WTC11 (cell line): ENCODE measurements around the gene PPCDC. TPM values are rescaled to one million over a fixed set of nuclear protein-coding genes. Genes with fewer than 3 reads are reported as not detected.

ENCODE experiments used
- ATAC-seq: fragments of 200-7000 bp; cut with Tn5 transposase; 2 replicates; pipeline ENCODE4 v1.10.0; 2021; ENCODE audit warnings: mild to moderate bottlenecking, moderate library complexity
- CTCF ChIA-PET: fragments of 300-600 bp; sonication (Branson Sonifier 250); formaldehyde crosslinking; loops from one replicate; lab custom pipeline; 2021; ENCODE audit warnings: antibody characterized with exemption; lab: Charles Lee
- POLR2A ChIA-PET: fragments of 350-600 bp; sonication (Branson Sonifier 250); formaldehyde crosslinking; loops from one replicate; lab custom pipeline; 2021; ENCODE audit warnings: antibody characterized with exemption; lab: Charles Lee
- DNase-seq: peaks from one replicate; pipeline ENCODE4 v3.0.0; 2021; ENCODE audit warnings: low spot score
- H3K27ac Mint-ChIP-seq: 2 replicates; pipeline ENCODE4 v1.8.0; 2021; ENCODE audit warnings: mixed read lengths
- H3K27me3 Mint-ChIP-seq: 2 replicates; pipeline ENCODE4 v1.8.0; 2021; ENCODE audit warnings: low read depth, mild to moderate bottlenecking, moderate library complexity, mixed read lengths
- H3K36me3 Mint-ChIP-seq: 2 replicates; pipeline ENCODE4 v1.8.0; 2021; ENCODE audit warnings: mixed read lengths
- H3K4me1 Mint-ChIP-seq: 2 replicates; pipeline ENCODE4 v1.8.0; 2022; ENCODE audit warnings: mixed read lengths
- H3K4me3 Mint-ChIP-seq: 2 replicates; pipeline ENCODE4 v1.8.0; 2021; ENCODE audit warnings: mild to moderate bottlenecking, moderate library complexity, mixed read lengths
- H3K9me3 Mint-ChIP-seq: 2 replicates; pipeline ENCODE4 v1.8.0; 2021; ENCODE audit warnings: mixed read lengths
- ESRRA ChIP-seq: sonication (generic); formaldehyde crosslinking; IDR thresholded peaks from 2 replicates; pipeline ENCODE4 v1.8.1; 2022; ENCODE audit warnings: mild to moderate bottlenecking, missing genetic modification reagents, borderline replicate concordance
- FOXJ3 ChIP-seq: sonication (generic); formaldehyde crosslinking; IDR thresholded peaks from 2 replicates; pipeline ENCODE4 v1.9.0; 2021; ENCODE audit warnings: missing genetic modification reagents, mild to moderate bottlenecking, borderline replicate concordance
- FOXP1 ChIP-seq: sonication (generic); formaldehyde crosslinking; IDR thresholded peaks from 2 replicates; pipeline ENCODE4 v1.8.0; 2022; ENCODE audit warnings: missing genetic modification reagents, mild to moderate bottlenecking, moderate library complexity, borderline replicate concordance
- GABPB1 ChIP-seq: sonication (generic); formaldehyde crosslinking; IDR thresholded peaks from 2 replicates; pipeline ENCODE4 v1.8.1; 2023; ENCODE audit warnings: mild to moderate bottlenecking, missing genetic modification reagents
- HMGA2 ChIP-seq: fragments of 250-450 bp; sonication (Bioruptor Pico); IDR thresholded peaks from 2 replicates; pipeline ENCODE4 v1.4.0; 2021; ENCODE audit warnings: mild to moderate bottlenecking, moderate library complexity
- JAZF1 ChIP-seq: fragments of 250-450 bp; sonication (Bioruptor Pico); IDR thresholded peaks from 2 replicates; pipeline ENCODE4 v1.9.0; 2021; ENCODE audit warnings: moderate library complexity, mild to moderate bottlenecking, inconsistent platforms
- MXD4 ChIP-seq: fragments of 250-450 bp; sonication (Bioruptor Pico); IDR thresholded peaks from 2 replicates; pipeline ENCODE4 v1.8.0; 2021; ENCODE audit warnings: mild to moderate bottlenecking, moderate library complexity, borderline replicate concordance
- NFATC4 ChIP-seq: fragments of 250-450 bp; sonication (Bioruptor Pico); IDR thresholded peaks from 2 replicates; pipeline ENCODE4 v1.9.0; 2021; ENCODE audit warnings: mild to moderate bottlenecking
- NFE2L1 ChIP-seq: sonication (generic); formaldehyde crosslinking; IDR thresholded peaks from 2 replicates; pipeline ENCODE4 v1.8.1; 2023; ENCODE audit warnings: missing genetic modification reagents
- RORB ChIP-seq: fragments of 250-450 bp; sonication (Bioruptor Pico); IDR thresholded peaks from 2 replicates; pipeline ENCODE4 v1.9.0; 2021; ENCODE audit warnings: mild to moderate bottlenecking
- SOX15 ChIP-seq: fragments of 250-450 bp; sonication (Bioruptor Pico); IDR thresholded peaks from 2 replicates; pipeline ENCODE4 v1.9.0; 2021; ENCODE audit warnings: mild to moderate bottlenecking
- TEAD4 ChIP-seq: sonication (generic); formaldehyde crosslinking; IDR thresholded peaks from 2 replicates; pipeline ENCODE4 v1.8.0; 2022; ENCODE audit warnings: mild to moderate bottlenecking, missing genetic modification reagents
- ZNF317 ChIP-seq: sonication (generic); formaldehyde crosslinking; IDR thresholded peaks from 2 replicates; pipeline ENCODE4 v1.8.1; 2023; ENCODE audit warnings: low read depth, mild to moderate bottlenecking, moderate library complexity, missing genetic modification reagents, borderline replicate concordance
- ZNF423 ChIP-seq: fragments of 250-450 bp; sonication (Bioruptor Pico); IDR thresholded peaks from 2 replicates; pipeline ENCODE4 v2.1.2; 2022; ENCODE audit warnings: mild to moderate bottlenecking, moderate library complexity
- ZNF671 ChIP-seq: fragments of 250-450 bp; sonication (Bioruptor Pico); IDR thresholded peaks from 2 replicates; pipeline ENCODE4 v1.8.0; 2021; ENCODE audit warnings: mild to moderate bottlenecking
- total RNA-seq: library from RNA; stranded (reverse); gene quantifications from 3 replicates; pipeline ENCODE4 v1.2.3, GENCODE V29; 2021
- TF ChIP-seq, protein P1 (sequence below): sonication (generic); formaldehyde crosslinking; IDR thresholded peaks from 2 replicates; pipeline ENCODE4 v1.8.1; 2022; ENCODE audit warnings: mild to moderate bottlenecking, missing genetic modification reagents, moderate library complexity, borderline replicate concordance
- TF ChIP-seq, protein P2 (sequence below): sonication (generic); formaldehyde crosslinking; IDR thresholded peaks from 2 replicates; pipeline ENCODE4 v1.8.0; 2022; ENCODE audit warnings: mild to moderate bottlenecking, missing genetic modification reagents
- TF ChIP-seq, protein P3 (sequence below): sonication (generic); formaldehyde crosslinking; IDR thresholded peaks from 2 replicates; pipeline ENCODE4 v1.8.0; 2022; ENCODE audit warnings: mild to moderate bottlenecking, missing genetic modification reagents
- TF ChIP-seq, protein P4 (sequence below): sonication (generic); formaldehyde crosslinking; IDR thresholded peaks from 2 replicates; pipeline ENCODE4 v1.8.1; 2022; ENCODE audit warnings: low read depth, missing genetic modification reagents, borderline replicate concordance
- TF ChIP-seq, protein P5 (sequence below): sonication (generic); formaldehyde crosslinking; IDR thresholded peaks from 2 replicates; pipeline ENCODE4 v1.8.1; 2023; ENCODE audit warnings: mild to moderate bottlenecking, missing genetic modification reagents
- TF ChIP-seq, protein P6 (sequence below): fragments of 250-450 bp; sonication (Bioruptor Pico); conservative IDR thresholded peaks from 2 replicates; pipeline ENCODE4 v1.9.0; 2021; ENCODE audit warnings: mild to moderate bottlenecking
- TF ChIP-seq, protein P7 (sequence below): sonication (generic); formaldehyde crosslinking; IDR thresholded peaks from 2 replicates; pipeline ENCODE4 v1.8.1; 2023; ENCODE audit warnings: mild to moderate bottlenecking, missing genetic modification reagents

The PPCDC gene
- total RNA-seq, 1 experiment from 2014 or later: 30.1 TPM

DNA sequence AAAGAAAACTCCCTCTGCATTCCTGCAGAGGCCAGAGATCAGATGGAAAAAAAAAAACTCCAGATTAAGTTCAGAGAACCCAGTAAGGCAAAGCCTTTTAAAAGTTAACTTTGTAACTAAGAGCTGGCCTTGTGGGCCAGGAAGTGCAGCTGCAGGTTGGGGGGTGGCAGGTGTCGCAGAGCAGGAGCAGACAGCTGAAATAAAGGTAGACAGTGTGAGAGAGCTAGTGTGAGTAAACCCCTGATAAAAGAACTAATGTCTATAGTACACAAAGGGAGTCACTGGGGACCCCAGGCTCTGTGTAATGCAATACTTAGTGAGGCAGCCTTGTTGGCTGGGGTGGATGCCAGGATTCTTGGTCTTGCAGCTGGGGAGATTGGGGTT, 42.1 kb downstream of the PPCDC start (continued):
- TF ChIP-seq, protein P1, sequence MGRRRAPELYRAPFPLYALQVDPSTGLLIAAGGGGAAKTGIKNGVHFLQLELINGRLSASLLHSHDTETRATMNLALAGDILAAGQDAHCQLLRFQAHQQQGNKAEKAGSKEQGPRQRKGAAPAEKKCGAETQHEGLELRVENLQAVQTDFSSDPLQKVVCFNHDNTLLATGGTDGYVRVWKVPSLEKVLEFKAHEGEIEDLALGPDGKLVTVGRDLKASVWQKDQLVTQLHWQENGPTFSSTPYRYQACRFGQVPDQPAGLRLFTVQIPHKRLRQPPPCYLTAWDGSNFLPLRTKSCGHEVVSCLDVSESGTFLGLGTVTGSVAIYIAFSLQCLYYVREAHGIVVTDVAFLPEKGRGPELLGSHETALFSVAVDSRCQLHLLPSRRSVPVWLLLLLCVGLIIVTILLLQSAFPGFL (CRISPR knock-in tag): no peak
- TF ChIP-seq, protein P2, sequence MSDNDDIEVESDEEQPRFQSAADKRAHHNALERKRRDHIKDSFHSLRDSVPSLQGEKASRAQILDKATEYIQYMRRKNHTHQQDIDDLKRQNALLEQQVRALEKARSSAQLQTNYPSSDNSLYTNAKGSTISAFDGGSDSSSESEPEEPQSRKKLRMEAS (CRISPR knock-in tag): no peak
- TF ChIP-seq, protein P3, sequence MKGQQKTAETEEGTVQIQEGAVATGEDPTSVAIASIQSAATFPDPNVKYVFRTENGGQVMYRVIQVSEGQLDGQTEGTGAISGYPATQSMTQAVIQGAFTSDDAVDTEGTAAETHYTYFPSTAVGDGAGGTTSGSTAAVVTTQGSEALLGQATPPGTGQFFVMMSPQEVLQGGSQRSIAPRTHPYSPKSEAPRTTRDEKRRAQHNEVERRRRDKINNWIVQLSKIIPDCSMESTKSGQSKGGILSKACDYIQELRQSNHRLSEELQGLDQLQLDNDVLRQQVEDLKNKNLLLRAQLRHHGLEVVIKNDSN (CRISPR knock-in tag): no peak
- TF ChIP-seq, protein P4, sequence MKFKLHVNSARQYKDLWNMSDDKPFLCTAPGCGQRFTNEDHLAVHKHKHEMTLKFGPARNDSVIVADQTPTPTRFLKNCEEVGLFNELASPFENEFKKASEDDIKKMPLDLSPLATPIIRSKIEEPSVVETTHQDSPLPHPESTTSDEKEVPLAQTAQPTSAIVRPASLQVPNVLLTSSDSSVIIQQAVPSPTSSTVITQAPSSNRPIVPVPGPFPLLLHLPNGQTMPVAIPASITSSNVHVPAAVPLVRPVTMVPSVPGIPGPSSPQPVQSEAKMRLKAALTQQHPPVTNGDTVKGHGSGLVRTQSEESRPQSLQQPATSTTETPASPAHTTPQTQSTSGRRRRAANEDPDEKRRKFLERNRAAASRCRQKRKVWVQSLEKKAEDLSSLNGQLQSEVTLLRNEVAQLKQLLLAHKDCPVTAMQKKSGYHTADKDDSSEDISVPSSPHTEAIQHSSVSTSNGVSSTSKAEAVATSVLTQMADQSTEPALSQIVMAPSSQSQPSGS: no peak

DNA sequence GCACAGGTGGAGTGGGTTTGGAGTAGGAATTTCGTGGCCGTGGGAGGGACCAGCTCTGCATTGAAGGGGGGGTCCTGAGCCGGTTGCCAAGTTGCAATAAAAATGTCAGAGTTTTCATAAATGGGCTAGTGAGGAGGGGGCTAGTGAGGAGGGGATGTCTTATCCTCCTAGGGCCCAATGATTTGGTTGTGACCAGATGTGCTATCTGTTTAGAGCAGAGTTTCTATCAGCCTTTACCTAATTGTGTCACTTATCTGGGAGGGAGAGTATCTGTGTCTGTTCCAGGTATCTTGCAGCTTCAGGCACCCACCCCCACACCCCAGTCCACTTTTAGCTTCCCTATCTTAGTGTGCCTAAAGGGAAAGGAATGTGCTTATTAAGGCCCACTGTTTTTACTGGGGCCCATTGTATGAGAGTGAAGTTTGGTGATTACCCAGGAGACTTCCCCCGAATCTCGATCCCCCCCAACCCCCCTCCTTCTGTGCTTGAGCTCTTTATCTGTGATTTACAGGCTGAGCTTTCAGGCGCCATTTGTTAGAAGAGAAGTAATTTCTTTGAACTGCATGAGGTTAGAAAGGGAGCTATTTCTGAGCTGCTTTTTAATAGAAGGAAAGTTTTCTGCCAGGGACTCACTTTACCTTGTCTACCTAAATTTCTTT, 42.6 kb downstream of the PPCDC start:
- TF ChIP-seq NFE2L1 (CRISPR knock-in tag) (no peak), NFATC4 (CRISPR knock-in tag) (no peak), FOXJ3 (CRISPR knock-in tag) (no peak), ZNF317 (CRISPR knock-in tag) (no peak), FOXP1 (CRISPR knock-in tag) (no peak), JAZF1 (no peak)
- ChIA-PET CTCF (interaction anchor here (0.6 to 1.2 kb wide), 4 partner anchors 37 to 1018 kb away, joined by 3 to 10 read pairs (median 4); no protein-coding TSS in a partner anchor), POLR2A (interaction anchor here (0.6 to 0.7 kb wide), 2 partner anchors 109 to 157 kb away, joined by 3 to 11 read pairs; partner anchors contain the start of gene RPP25)
- H3K4me3 Mint-ChIP-seq: no peak overlapping the region
- H3K4me1 Mint-ChIP-seq: peaks cover 19% of the 10 kb centered on the region
- no peak overlapping the region for H3K27ac Mint-ChIP-seq
- no peak for ATAC-seq
- H3K9me3 Mint-ChIP-seq: peaks cover 9% of the 10 kb centered on the region
- peaks cover 7% of the 10 kb centered on the region for H3K36me3 Mint-ChIP-seq
- H3K27me3 Mint-ChIP-seq: peaks cover 16% of the 10 kb centered on the region
- no peak for DNase-seq

DNA sequence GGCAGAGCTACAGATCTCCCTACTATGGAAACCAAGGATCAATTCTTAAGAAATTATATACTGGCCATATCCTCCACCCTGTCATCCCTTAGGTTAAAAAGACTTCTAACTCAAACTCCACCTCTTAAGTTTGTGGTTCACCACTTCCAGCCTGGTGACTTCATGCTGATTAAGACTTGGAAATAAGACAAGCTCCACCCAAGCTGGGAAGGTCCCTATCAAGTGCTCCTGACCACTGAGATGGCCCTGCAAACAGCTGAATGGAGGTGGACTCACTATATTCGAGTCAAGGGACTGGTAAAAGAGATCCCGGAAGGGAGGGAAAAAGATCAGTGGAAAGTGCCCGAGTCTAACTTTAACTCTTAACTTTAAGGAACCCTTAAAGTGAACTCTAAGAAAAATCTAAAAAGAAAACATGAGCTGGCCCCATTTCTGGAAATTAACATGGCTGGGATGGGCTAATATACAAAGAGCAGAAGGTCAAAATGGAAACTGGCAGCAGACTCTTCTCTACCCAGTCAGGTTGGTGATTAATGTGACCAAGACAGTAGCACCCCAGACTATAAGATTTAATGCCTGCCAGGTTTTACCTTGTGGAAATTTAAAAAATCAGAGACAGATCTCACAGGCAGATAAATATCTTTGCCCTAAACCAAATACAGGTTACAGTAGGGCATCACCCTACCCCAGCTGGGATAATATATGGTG, 43.9 kb downstream of the PPCDC start:
- ChIA-PET CTCF (interaction anchor here (0.6 kb wide), 1 partner anchor 135 kb away, joined by 3 read pairs; the partner anchor contains the start of gene C15orf39), POLR2A (interaction anchor here (1.5 kb wide), 1 partner anchor 90 kb away, joined by 3 read pairs; no protein-coding TSS in a partner anchor)
- H3K4me1 Mint-ChIP-seq: peaks cover 19% of the 10 kb centered on the region
- no peak for TF ChIP-seq ZNF671 (CRISPR knock-in tag)
- TF ChIP-seq, protein P5, sequence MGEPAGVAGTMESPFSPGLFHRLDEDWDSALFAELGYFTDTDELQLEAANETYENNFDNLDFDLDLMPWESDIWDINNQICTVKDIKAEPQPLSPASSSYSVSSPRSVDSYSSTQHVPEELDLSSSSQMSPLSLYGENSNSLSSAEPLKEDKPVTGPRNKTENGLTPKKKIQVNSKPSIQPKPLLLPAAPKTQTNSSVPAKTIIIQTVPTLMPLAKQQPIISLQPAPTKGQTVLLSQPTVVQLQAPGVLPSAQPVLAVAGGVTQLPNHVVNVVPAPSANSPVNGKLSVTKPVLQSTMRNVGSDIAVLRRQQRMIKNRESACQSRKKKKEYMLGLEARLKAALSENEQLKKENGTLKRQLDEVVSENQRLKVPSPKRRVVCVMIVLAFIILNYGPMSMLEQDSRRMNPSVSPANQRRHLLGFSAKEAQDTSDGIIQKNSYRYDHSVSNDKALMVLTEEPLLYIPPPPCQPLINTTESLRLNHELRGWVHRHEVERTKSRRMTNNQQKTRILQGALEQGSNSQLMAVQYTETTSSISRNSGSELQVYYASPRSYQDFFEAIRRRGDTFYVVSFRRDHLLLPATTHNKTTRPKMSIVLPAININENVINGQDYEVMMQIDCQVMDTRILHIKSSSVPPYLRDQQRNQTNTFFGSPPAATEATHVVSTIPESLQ (CRISPR knock-in tag): no peak
- TF ChIP-seq, protein P6, sequence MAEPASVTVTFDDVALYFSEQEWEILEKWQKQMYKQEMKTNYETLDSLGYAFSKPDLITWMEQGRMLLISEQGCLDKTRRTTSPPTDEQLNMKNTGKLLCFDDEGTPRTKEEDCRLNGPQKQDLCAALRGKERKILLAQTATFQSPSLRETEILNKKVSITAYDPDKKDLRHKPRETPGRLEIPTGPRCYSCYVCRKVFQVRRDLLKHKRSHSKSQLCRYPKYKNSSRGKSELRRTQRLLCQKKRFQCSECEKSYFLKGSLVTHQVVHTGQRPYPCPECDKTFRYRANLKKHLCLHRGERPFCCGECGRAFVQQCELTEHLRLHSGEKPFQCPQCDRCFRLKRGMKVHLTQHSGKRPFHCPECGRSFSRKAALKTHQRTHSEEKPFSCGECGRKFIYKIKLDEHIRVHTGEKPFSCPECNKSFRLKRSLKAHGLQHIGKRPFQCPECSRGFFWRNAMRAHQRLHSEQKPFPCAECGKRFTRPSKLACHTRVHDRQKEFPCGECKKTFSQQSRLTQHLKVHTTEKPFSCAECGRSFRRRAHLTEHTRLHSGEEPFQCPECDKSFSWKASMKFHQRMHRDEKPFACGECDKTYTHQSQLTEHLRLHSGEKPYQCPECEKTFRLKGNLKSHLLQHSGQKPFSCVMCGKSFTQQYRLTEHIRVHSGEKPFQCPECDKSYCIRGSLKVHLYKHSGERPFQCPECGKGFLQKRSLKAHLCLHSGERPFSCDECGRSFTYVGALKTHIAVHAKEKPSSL (CRISPR knock-in tag): no peak
- TF ChIP-seq JAZF1: no peak
- no peak for TF ChIP-seq HMGA2 (CRISPR knock-in tag)
- no peak for TF ChIP-seq GABPB1 (CRISPR knock-in tag)
- no peak for TF ChIP-seq ZNF423
- TF ChIP-seq TEAD4 (CRISPR knock-in tag): no peak
- TF ChIP-seq, protein P7, sequence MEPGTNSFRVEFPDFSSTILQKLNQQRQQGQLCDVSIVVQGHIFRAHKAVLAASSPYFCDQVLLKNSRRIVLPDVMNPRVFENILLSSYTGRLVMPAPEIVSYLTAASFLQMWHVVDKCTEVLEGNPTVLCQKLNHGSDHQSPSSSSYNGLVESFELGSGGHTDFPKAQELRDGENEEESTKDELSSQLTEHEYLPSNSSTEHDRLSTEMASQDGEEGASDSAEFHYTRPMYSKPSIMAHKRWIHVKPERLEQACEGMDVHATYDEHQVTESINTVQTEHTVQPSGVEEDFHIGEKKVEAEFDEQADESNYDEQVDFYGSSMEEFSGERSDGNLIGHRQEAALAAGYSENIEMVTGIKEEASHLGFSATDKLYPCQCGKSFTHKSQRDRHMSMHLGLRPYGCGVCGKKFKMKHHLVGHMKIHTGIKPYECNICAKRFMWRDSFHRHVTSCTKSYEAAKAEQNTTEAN (CRISPR knock-in tag): no peak
- TF ChIP-seq RORB (CRISPR knock-in tag): no peak
- no peak for TF ChIP-seq MXD4 (CRISPR knock-in tag)
- no peak for TF ChIP-seq SOX15 (CRISPR knock-in tag)
- TF ChIP-seq ESRRA (CRISPR knock-in tag): no peak

More for the DNA sequence above, 43.9 kb downstream of the PPCDC start:
- DNase-seq (no peak), ATAC-seq (no peak)
- Mint-ChIP-seq H3K9me3 (peaks cover 9% of the 10 kb centered on the region), H3K36me3 (peaks cover 7% of the 10 kb centered on the region), H3K27ac (no peak overlapping the region), H3K27me3 (peaks cover 24% of the 10 kb centered on the region), H3K4me3 (no peak overlapping the region)
